Stimulated activated CD4-positive, alpha-beta T cell treated with anti-CD3 and anti-CD28 coated beads, Interleukin-2, amount 100 ng/mL, for 4 hours (primary cell): ENCODE results near the gene TNNI2.

ENCODE experiments used
- DNase-seq: peaks from one replicate; pipeline ENCODE4 v3.0.0-alpha.2; 2020; ENCODE audit warnings: low read depth

The TNNI2 gene

DNA sequence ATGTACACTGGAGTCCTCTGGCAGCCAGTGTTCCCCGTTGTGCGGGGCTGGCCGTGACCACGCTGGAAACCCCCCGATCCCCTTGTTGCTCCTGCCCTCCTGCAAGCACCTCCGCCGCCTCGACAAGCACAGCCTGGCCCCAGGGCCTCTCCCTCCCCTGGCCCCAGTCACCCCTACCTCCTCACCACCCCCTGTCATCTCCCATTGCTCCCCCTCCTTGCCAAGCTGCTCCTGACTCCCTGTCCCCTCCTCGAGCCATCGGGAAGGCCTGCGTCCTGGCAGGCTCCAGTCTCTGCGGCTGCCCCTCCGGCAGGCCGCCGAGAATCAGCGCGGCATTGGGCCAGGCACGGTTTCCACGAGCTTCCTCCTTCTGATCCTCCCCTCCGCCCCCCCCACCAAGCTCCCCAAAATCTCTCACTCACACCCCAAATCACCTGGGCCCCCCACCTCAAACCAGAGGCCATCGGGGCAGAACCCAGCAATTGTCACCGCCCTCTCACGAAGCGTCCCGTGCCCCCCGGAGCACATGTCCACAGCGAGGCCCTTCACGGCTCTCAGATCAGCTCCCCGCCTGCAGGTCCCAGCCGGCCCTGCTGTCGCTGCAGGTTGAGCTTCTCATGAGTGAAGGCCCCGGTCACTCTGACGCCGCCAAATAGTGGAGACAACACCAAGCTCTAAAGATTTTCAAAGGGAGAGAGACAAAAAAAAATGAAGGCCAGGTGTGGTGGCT is 8.4 kb downstream of the TNNI2 start:
- no peak for DNase-seq

GRCh38 chr11:1847926-1848639 is 9.3 kb downstream of the TNNI2 start:
- no peak for DNase-seq

GRCh38 chr11:1848640-1849430 is 10.1 kb downstream of the TNNI2 start:
- no peak for DNase-seq

DNA sequence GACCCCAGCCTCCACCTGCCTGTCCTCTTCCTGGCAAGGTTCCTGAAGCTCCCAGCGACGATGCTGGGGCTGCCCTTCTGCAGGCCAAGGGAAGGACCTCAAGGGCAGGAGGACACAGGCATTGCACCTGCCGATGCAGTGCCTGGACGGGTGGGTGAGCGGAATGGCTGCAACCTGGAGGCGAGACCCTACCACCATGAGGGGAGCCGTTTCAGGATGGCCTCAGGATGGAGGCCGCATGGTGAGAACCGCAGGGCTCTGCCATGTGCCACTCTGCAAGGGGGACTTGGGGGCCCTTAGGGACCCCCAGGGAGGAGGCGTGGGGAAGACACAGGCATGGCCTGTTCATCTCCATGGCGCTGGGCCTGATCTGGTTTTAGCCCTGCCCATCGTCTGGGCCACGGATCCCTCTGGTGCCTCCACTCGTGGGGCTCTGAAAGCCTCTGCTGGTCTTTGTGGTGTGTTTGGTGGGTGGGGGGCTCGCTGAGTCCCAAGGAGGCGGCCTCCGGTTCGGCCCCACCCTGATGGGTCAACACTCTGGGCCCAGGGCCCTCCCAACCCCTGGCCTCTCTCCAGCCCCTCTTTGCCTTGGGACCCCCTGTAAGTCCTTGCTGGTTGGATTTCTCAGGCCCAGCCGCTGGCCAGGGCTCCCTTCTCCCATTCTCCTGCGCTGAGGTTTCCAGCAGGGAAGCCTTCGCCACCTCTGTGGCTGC is 12.8 kb downstream of the TNNI2 start:
- DNase-seq = no peak

GRCh38 chr11:1852271-1852876 is 13.6 kb downstream of the TNNI2 start:
- DNase-seq = no peak

DNA sequence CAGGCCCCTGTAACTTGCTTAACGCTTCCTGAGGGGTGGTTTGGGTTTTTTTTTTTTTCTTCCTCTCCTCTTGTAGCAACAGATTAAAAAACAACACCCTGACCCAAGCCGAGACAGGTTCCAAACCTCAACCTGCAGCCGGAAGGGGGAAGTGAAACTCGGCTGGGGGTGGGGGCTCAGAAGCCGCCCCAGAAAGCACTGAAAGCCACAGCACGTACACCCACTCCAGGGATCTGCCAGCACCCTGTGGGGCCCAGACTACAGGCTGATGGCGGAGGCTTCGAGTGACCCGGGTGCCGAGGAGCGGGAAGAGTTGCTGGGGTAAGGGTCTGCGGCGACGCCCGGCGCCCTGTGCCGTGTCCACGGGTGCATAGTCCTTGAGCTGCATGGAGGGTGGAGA is 14.1 kb downstream of the TNNI2 start, which contains the start of gene LSP1:
Gene LSP1 (plus strand): TSS at position 208 of the 400 bp plus-strand sequence. CDS start 61 bp downstream, at position 269.
- peak; percentile 60 for DNase-seq

- no peak for DNase-seq
Observed at GRCh38 chr11:1853376-1854131, 14.8 kb downstream of the TNNI2 start.

DNA sequence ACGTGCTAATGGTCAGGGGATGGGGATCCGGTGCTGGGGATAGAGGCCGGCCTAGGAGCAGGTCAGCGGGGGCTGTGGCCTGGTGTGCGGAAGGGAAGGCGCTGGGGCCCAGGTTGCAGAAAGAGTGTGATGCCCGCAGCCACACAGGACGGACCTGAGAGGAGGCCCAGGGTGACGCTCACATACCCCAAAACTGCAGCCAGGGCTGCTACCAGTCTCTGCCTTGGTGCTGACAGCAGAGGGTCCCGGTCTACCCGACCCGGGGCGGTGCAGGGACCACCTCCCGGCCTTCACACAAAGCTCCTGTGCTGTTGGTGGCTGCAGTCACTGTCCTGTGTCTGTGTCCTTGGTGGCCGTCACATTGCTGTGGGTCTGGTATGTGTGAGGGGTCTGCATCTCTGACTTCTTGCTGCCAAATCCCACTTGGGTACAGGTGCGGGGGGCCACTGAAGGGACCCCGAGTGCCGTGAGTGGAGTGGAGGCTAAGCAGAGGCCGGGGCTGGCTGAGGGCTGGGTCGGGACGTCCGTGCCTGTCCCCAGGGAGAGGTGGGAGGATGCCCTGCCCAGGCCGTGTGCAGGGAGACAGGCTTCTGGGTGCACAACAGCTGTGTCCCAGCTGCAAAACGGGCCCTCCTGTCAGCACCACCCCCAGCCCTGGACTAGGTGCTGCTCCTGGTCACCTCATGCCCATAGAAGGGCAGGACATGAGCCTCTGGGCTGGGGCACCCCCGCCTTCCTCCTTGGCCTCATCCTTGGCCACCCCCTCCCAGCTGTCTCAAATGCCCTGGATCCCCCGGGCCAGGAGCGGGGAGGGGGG is 15.6 kb downstream of the TNNI2 start:
- DNase-seq = no peak

DNA sequence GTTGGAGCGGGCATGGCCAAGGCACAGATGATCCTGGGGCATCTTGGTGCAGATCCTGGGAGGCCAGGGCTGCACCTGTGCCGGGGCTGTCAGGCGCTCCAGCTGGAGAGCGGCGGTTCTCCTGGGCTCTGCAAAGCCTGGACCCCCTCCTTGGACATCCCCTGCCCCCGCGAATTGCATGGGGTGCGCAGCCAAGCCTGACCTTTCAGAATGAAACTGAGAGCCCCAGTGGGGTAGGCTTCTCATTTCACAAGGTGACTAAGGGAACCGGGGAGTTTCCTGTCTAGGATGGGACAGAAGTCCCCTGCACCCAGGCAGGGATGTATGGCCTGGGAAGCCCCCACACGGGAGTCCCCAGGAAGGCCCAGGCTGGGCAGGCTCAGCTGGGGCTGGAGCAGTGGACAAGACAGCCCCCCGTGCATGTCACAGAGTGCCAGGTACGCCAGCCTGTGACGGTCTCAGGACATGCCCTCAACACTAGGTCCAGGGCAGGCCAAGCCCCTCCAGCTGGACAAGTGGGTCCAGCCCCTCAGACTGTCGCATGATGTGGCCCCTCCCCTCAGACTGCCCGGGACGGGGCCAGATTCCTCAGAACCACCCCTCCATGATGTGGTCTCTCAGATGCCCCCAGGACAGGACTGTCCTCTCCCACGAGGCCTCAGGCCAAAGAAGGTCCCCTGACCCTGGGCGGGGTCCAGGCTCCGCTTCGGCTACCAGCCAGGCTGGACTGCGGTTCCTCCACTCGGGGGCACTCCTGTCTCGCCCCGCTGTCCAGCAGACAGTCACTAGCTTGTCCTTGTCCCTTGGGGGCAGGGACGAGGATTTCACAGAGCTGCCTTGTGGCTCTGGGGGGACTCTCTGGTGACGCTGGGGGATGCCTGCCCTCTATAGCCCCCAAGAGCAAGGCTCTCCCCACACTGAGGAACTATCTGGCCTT is 16.4 kb downstream of the TNNI2 start:
- DNase-seq = no peak

DNA sequence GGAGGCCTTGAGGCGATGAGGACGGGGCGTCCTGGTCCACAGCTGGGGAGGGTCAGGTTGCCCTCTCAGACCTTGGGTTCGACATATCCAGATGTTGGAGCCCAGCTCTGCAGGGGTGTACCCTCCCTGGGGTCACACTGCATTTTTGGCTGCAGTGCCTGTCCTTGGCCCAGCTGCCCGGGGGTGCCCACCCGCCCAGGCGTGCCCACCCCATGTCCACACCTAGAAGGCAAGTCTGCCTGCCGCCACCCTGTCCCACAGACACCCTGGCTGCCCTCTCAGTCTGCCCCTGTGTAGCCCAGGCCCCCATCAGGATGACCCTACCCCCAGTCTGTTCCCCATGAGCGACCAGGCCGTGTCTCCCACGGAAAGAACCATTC is 17.1 kb downstream of the TNNI2 start:
- no peak for DNase-seq

DNA sequence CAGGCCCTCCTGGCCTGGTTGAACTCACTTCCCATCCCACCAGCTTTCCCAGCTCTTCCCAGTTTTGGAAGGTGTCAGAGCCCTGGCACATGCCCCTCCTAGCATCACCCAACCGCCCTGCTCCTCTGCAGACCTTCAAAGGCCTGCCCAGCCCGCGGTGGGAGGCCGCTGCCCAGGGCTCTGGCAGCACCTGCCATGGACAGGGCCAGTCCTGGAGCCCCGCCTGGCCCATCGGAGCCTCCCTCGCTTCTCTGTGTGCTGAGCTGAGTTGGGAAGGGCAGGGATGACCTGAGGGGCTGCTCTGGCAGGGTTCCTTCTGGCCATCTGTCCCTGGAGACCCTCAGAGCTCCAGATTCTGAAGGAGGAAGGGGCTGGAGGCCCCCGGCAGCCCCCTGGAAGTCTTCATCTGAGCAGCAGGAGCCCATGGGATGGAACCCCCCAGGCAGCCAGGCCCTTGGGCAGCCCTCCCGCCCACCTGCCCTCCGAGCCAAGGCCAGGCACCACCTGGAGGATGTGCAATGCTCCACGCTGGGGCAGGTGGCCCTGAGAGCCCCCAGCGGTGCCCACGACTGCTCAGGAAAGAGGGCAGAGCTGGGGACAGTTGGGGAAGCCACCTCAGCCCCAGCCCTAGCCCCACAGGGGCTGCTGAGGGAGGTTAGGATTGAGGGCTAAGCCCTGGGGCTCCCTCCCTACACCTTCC is 17.7 kb downstream of the TNNI2 start:
- no peak for DNase-seq

DNA sequence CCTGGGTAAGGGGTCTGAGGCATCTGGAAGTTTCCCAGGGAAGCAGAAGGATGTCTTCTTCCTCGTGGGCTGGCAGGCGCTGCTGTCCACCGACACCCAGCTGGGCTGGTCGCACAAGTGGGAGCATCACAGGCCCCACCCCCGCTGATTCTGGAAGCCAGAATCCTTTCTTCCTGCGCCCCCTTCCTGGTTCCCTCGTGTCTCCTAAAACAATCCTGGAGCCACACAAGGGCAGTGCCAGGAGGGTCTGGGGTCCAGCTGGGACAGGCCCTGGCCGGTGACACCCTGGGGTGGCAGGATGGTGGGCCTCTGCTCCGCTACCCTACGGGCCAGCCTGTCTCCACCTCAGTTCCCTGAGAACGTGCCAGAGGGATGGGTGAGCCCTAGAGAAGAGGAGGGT is 18.3 kb downstream of the TNNI2 start:
- no peak for DNase-seq

DNA sequence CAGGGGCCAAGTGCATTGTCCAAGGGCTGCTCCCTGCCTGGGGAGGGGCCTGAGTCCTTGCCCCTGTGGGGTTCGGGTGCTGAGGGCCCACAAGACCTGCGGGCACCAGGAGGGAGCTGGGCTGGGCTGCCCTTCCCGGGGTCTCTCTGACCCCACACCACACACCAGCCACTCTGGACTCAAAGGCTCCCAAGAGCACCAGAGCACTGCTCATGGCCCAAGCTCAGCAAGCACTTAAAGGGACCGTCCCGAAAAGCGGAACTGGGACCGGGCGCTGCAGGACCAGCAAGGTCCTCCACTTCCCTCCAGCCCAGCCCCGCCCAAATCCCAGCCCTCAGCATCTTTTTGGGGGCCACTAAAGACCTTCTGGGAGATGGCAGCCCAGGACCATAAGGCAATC is 19.4 kb downstream of the TNNI2 start:
- DNase-seq = no peak

GRCh38 chr11:1858576-1858975 is 19.8 kb downstream of the TNNI2 start:
- DNase-seq = no peak

- no peak for DNase-seq
Observed at GRCh38 chr11:1859004-1859403, 20.2 kb downstream of the TNNI2 start.

DNA sequence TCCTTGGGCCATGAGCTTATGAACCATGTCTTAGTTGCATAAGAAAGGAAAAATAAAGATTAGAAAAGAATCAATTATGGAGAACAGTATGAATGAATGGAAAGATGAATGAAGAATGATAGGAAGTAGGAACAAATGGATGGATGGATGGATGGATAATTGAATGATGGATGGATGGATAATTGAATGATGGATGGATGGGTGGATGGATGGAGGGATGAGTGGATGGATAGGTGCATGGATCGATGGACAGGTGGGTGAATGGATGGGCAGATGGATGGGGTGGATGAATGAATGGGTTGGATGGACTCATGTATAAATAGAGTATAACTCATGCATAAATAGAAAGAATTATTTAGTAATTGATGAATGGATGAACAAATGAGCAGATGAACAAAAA is 21.3 kb downstream of the TNNI2 start:
- no peak for DNase-seq

GRCh38 chr11:1861435-1862411 is 22.9 kb downstream of the TNNI2 start:
- no peak for DNase-seq
